HG03097 (cell line): ENCODE data around the gene MIEF2.
A peak's percentile ranks its signal among the peaks of the same experiment; 100 is the strongest.

Experiments
- ATAC-seq: cut with Tn5 transposase; IDR thresholded peaks from one replicate; pipeline ENCODE4 v1.9.1; 2021; ENCODE audit not compliant: unreplicated experiment, low FRiP score

The MIEF2 gene

DNA sequence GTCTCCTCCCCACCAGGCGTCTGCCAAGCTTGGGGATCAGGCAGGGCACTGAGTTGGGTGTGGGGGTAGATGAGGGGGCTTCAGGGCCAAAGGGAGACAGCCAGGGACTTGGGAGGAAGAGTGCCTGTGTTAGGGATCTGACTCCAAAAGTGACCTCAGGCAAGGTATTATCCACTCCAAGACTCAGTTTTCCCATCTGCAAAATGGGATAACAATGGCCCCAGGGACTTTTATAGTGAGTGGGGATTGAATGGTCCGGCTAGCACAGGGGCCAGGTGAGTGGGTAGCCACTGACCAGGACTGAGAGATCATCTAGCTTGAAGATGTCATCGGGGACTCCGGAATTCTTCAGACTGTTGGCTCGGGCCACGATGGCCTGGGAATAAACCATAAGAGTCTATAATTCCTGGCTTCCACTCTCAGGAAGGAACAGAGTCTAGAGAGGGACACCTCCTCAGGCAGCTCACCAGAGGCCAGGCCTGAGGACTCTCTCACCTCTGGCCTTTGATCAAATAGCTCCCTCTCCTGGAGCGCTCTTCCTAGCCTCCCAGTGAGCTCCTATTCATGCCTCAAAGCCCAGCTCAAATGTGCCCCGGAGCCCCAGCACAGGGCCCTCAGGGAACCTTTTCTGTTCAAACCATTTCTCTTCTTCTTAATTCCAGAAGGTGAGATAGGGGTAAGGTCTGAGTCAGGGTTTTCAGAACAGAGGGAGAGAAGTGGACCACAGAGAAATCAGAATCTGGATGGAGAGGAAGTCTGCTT is 5.4 kb upstream of the MIEF2 start:
- no peak for ATAC-seq

GRCh38 chr17:18256351-18256750 is 4.1 kb upstream of the MIEF2 start:
- ATAC-seq = no peak

DNA sequence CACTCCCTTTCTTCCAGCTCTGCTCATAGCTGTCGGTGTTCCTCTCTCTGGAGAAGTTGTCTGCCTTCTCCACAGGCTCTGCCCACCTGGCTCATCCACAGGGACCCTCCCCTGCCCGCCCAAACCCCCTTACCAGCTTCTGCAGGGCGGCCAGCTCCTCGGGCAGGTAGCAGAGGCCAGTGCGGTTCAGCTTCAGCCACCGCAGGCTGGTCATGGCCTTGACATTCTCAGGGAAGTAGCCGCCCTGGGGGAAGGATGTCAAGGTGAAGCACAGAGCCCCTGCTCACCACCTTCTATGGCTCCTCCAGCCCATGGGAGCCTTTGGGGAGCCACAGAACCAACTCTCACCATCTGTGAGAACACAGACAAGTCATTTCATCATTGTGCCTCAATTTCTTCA is 3.7 kb upstream of the MIEF2 start:
- no peak for ATAC-seq

DNA sequence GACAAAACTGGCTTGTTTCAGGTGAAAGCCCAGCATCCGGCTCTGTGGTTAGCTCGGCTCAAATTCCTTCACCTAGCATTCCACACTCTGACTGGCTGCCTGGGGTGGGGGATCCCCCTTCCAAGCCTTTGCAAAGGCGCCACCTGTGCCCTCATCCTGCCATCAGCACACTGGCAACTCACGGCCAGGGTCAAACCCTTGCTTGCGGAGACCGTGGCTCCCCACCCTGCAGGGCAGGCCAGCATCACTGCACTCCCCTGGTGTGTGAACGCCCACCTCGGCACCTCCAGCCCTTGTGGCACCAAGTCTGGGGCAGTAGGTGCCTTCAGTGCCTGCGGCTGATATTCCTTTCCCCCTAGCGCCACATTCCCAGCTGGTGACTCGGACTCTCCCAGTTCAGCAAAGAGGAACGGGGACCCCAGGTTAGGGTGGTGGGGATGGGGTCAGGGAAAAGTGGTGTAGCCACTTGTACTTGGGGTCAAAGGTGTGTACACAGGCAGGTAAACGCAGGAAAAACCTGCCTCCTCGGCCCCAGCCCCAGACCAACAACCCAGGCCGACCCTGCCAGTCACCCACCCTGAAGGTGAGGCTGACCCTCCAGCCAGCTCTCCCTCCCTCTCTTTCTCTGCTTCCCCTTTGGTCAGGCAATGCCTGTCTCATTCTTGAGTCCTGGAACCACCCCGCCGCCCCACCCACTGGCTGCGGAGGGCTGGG is 3.0 kb upstream of the MIEF2 start:
- no peak for ATAC-seq

- peak; percentile 29 for ATAC-seq
These were observed 2.5 kb upstream of the MIEF2 start for GRCh38 chr17:18257982-18258355.

DNA sequence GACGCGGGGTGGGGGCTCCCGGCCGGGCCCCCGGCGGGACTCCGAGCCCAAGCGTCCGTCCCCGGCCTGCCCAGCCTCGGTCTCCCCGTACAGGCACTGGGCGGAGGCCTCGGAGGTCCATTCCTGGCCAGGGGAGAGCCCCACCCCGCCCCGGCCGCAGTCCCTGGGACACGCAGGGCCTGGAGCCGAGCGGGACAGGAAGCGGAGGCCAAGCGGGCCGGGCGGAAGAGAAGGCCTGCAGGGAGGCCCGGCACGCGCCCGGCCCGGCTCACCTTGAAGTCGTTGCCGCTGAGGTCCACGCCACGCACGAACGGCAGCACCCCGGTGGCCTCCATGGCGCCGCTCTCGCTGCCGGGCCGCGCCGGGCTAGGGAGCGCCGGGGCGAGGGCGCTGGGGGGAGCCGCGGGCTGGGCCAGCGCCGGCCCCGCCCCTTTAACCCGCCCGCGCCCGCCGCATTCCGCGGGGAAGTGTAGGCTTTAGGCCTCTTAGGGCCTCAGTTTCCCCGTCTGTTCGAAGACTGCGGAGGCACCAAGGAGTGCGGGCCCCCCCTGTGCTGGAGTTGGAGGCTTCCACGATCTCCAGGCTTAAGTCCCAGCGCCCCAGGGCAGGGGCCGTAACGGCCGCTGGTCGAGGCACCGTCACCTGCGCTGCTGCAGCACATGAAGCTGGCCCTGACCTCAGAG is 2.0 kb upstream of the MIEF2 start, which contains the start of gene FLII:
Gene FLII, minus strand, starts transcription at position 383 of the 683 bp plus-strand sequence. Its CDS starts 48 bp downstream, at position 335.
- ATAC-seq = peak; percentile 17

GRCh38 chr17:18259621-18260331 is 686 bp upstream of the MIEF2 start:
- no peak for ATAC-seq

DNA sequence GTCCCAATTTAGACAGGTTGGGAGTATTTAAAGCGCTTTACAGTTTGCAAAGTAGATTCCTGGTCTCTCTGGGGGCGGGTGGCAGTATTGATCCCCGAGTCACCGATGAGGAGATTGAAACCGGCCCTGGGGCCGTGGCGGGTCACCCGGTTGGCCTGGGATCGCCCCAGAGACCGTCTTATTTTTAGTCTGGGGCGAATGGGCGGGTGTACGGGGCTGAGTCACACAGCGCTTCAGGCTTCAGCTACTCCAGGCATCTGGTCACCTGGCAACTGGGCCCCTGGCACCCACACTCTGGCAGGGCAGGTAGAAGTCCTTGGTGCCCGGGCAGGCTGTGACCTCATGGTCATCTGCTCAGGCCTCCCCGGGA is 669 bp downstream of the MIEF2 start:
- no peak for ATAC-seq

GRCh38 chr17:18261659-18262058 is 1.2 kb downstream of the MIEF2 start:
- ATAC-seq = no peak

- ATAC-seq = no peak
These were observed 1.6 kb downstream of the MIEF2 start for GRCh38 chr17:18262111-18262510.

DNA sequence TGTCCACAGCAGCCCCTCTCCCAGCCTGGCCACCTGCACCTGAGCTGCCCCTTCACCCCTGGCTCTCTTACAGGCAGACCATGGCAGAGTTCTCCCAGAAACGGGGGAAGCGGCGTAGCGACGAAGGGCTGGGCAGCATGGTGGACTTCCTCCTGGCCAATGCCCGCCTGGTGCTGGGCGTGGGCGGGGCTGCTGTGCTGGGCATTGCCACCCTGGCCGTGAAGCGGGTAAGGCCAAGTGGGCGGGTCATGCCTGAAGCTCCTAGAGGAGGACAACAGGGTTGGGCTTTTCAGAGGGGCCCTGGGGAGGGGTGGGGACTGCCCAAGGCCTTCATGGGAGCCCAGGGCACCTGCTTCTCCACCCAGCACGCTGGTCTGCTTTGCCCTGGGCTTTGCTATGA is 2.2 kb downstream of the MIEF2 start:
- ATAC-seq = no peak

GRCh38 chr17:18263885-18264682 is 3.6 kb downstream of the MIEF2 start:
- no peak for ATAC-seq

DNA sequence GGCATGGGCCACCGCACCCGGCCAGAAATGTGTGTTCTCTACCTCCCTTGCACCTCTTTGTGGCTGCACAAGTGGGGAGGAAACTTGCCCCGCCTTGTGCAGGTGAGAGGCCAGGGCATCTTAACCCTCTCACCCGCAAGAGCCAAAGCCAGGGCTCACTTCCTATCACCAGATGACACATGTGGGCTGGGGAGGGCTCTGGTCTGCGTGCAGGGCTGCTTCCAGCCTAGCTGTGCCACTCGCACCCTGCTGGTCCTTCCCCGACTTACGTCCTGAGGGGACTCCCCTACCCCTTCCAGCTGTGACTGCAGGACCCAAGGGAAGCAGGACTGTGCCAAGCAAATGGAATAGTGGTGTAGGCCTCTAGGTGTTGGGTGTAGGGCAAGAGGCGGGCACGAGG is 6.9 kb downstream of the MIEF2 start:
- ATAC-seq = no peak

DNA sequence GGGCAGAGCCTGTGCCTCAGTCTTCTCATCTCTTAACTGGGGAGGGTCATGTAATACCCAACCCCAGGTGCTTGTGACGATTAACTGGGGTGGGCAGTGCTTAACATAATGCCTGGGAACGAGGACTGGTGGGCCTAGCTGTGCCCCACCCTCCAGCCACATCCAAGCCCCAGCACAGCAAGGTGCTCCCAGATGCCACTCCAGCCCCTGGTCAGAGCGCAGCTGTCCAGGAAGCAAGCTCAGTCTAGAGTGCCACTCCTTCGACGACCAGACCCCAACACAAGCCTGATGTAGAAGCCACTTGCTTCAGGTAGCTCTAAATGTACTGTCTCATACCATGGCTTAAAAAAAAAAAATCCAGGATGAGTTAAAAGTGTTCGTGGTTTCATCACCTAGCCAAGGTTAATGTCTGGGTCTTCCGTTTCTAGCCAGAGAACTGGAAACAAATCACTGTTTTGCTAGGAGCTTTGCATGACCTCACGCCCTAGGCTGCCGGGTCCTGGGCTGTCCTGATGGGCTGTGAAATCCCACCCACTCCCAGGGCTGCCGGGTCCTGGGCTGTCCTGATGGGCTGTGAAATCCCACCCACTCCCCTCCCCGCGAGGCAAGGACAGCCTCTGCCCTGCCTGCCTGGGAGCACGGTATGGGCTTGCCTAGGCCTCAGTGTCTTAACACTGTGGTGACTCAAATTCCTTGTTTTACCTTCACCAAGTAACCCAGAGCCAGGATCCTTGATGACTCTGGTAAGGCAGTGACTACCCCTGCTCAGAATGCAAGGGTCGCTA is 7.7 kb downstream of the MIEF2 start:
- no peak for ATAC-seq

DNA sequence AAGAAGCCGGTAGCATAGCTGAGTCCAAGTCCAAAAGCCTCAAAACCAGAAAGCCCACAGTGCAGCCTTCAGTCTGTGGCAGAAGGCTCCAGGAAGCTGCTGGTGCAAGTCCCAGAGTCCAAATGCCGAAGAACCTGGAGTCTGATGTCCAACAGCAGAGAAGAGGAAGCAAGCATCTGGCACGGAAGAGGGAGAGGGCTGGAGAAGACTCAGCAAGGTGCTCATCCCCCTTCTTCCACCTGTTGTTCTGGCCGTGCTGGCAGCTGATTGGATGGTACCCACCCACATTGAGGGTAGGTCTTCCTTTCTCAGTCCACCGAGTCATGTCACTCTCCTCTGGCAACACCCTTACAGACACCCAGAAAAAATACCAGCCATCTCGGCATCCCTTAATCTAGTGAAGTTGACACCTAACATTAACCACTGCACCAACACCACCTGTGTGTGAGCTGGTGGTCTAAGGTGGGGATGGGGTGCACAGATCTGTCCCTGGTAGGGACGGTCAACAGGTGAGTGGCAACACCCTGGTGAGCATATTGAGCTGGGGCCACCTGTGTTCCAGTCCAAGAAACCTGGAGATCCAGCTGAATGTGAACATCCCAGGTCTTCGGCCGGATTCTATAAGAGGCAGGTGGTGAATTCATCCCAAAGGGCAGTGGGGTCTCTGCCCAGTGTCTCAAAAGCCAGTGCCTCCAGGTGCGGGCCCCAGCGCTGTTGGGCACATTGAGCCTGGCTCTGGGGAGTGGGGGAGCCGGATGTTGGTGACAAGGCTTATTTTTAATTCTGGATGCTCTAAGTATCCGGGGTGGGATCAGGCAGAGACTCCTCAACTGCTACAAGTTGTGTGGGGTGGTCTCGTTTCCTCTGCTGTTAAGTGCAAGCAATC is 9.8 kb downstream of the MIEF2 start:
- ATAC-seq = no peak

GRCh38 chr17:18277076-18277475 is 16.6 kb downstream of the MIEF2 start:
- no peak for ATAC-seq

- ATAC-seq = no peak
These were observed 18.4 kb downstream of the MIEF2 start for GRCh38 chr17:18278867-18279266.

GRCh38 chr17:18280249-18280648 is 19.8 kb downstream of the MIEF2 start:
- no peak for ATAC-seq
